H1 (cell line): ENCODE data around the gene ZNF423. TPM values are rescaled to one million over a fixed set of nuclear protein-coding genes. Genes with fewer than 3 reads are reported as not detected.
A peak's percentile ranks its signal among the peaks of the same experiment; 100 is the strongest.

Experiments used
- CTCF ChIA-PET: fragments of 300-600 bp; sonication (Branson Sonifier 250); formaldehyde crosslinking; loops from one replicate; lab custom pipeline; 2021; ENCODE audit not compliant: partially characterized antibody; lab: Charles Lee
- POLR2A ChIA-PET: fragments of 300-600 bp; sonication (Branson Sonifier 250); formaldehyde crosslinking; loops from one replicate; lab custom pipeline; 2021; ENCODE audit warnings: inconsistent platforms; ENCODE audit not compliant: partially characterized antibody; lab: Charles Lee
- DNase-seq, 2 experiments: peaks; one replicate each; pipeline versions ENCODE4 v3.0.0 to v3.0.0-alpha.2; 2010 to 2022; ENCODE audit warnings: low spot score in 2 of 2, low read depth in 1 of 2, mixed read lengths in 1 of 2
- FAIRE-seq: peaks from 2 replicates; lab custom pipeline; 2011; peaks lifted over from hg19 to GRCh38; lab: Jason Lieb, UNC
- H2AFZ ChIP-seq: 2 replicates; pipeline ENCODE4 v1.8.1; 2012; ENCODE audit warnings: low read length, inconsistent platforms
- H2AK5ac ChIP-seq: 2 replicates; pipeline ENCODE4 v1.6.1; 2013; ENCODE audit warnings: low read depth, low read length
- H2BK120ac ChIP-seq: replicated peaks from 2 replicates; pipeline ENCODE3; 2013; ENCODE audit warnings: low read depth, low read length, inconsistent platforms
- H2BK12ac ChIP-seq: 2 replicates; pipeline ENCODE4 v1.6.1; 2013; ENCODE audit warnings: low read depth, low read length
- H2BK15ac ChIP-seq: 2 replicates; pipeline ENCODE4 v1.6.1; 2013; ENCODE audit warnings: low read length
- H2BK20ac ChIP-seq: 2 replicates; pipeline ENCODE4 v1.6.1; 2013; ENCODE audit warnings: low read length
- H2BK5ac ChIP-seq: 2 replicates; pipeline ENCODE4 v1.6.1; 2013; ENCODE audit warnings: low read depth, low read length
- H3K14ac ChIP-seq: 2 replicates; pipeline ENCODE4 v1.6.1; 2013; ENCODE audit warnings: inconsistent platforms; ENCODE audit not compliant: insufficient read length
- H3K18ac ChIP-seq: 2 replicates; pipeline ENCODE4 v1.6.1; 2013; ENCODE audit warnings: low read length; ENCODE audit errors: extremely low read depth
- H3K23ac ChIP-seq: 2 replicates; pipeline ENCODE4 v1.6.1; 2013; ENCODE audit warnings: inconsistent platforms; ENCODE audit not compliant: insufficient read length
- H3K23me2 ChIP-seq: 2 replicates; pipeline ENCODE4 v1.6.1; 2013; ENCODE audit warnings: low read depth, low read length
- H3K27ac ChIP-seq: 2 replicates; pipeline ENCODE4 v1.6.1; 2011; ENCODE audit warnings: low read depth, low read length, inconsistent platforms
- H3K27me3 ChIP-seq, 4 experiments: replicated peaks in 1 of 4; 1 replicate in 1 of 4; 2 replicates in 3 of 4; pipeline versions ENCODE4 v1.6.1 to v1.8.1; 2011 to 2013; ENCODE audit warnings: low read length in 3 of 4, mild to moderate bottlenecking in 3 of 4, inconsistent platforms in 2 of 4, mixed read lengths in 2 of 4, moderate library complexity in 1 of 4; ENCODE audit not compliant: control insufficient read depth in 3 of 4, insufficient read depth in 3 of 4; ENCODE audit errors: extremely low read depth in 1 of 4
- H3K36me3 ChIP-seq, 4 experiments: 2 replicates each; pipeline versions ENCODE4 v1.6.1 to v1.8.1; 2011 to 2013; ENCODE audit warnings: mild to moderate bottlenecking in 4 of 4, low read length in 3 of 4, moderate library complexity in 2 of 4, control low read depth in 1 of 4, inconsistent platforms in 1 of 4; ENCODE audit not compliant: insufficient read depth in 4 of 4, control insufficient read depth in 2 of 4
- H3K4ac ChIP-seq: replicated peaks from 2 replicates; pipeline ENCODE3; 2013; ENCODE audit warnings: low read length, low read depth, mixed read lengths, inconsistent platforms; ENCODE audit not compliant: insufficient read length
- H3K4me1 ChIP-seq, 4 experiments: replicated peaks in 1 of 4; 1 replicate in 1 of 4; 2 replicates in 3 of 4; pipeline versions ENCODE4 v1.6.1 to v1.8.1; 2011 to 2013; ENCODE audit warnings: low read length in 3 of 4, inconsistent platforms in 2 of 4, mixed read lengths in 1 of 4; ENCODE audit not compliant: insufficient read depth in 4 of 4, control insufficient read depth in 3 of 4
- H3K4me2 ChIP-seq, 2 experiments: 2 replicates each; pipeline versions ENCODE4 v1.6.1 to v1.8.1; 2011 to 2013; ENCODE audit warnings: low read depth in 2 of 2, low read length in 2 of 2, control low read depth in 1 of 2, inconsistent platforms in 1 of 2, mild to moderate bottlenecking in 1 of 2; ENCODE audit not compliant: insufficient read depth in 1 of 2
- H3K4me3 ChIP-seq, 4 experiments: fragments of 200-600, 300-600 bp in 1 of 4; sonication (generic), shearing (Covaris generic), sonication (Bioruptor Twin) in 1 of 4; 2 replicates each; pipeline versions ENCODE4 v1.5.1 to v1.8.1; 2011 to 2016; ENCODE audit warnings: low read length in 4 of 4, low read depth in 3 of 4, control low read depth in 2 of 4, inconsistent platforms in 2 of 4, mild to moderate bottlenecking in 2 of 4, mixed read lengths in 1 of 4, moderate library complexity in 1 of 4; ENCODE audit not compliant: insufficient read depth in 2 of 4; ENCODE audit errors: extremely low read depth in 1 of 4
- H3K56ac ChIP-seq: replicated peaks from 2 replicates; pipeline ENCODE3; 2013; ENCODE audit warnings: low read depth, mild to moderate bottlenecking, mixed read lengths, low read length, inconsistent platforms; ENCODE audit not compliant: insufficient read length
- H3K79me1 ChIP-seq: 2 replicates; pipeline ENCODE4 v1.6.1; 2013; ENCODE audit warnings: low read depth, low read length, control low read depth
- H3K79me2 ChIP-seq, 2 experiments: 2 replicates each; pipeline versions ENCODE4 v1.6.1 to v1.8.1; 2012 to 2013; ENCODE audit warnings: low read length in 2 of 2, mild to moderate bottlenecking in 2 of 2, inconsistent platforms in 1 of 2; ENCODE audit not compliant: insufficient read depth in 2 of 2, control insufficient read depth in 1 of 2
- H3K9ac ChIP-seq, 4 experiments: replicated peaks in 1 of 4; 1 replicate in 1 of 4; 2 replicates in 3 of 4; pipeline versions ENCODE4 v1.6.1 to v1.8.1; 2011 to 2013; ENCODE audit warnings: low read depth in 3 of 4, low read length in 3 of 4, control low read depth in 2 of 4, mild to moderate bottlenecking in 2 of 4, moderate library complexity in 2 of 4, inconsistent platforms in 1 of 4; ENCODE audit errors: extremely low read depth in 1 of 4
- H3K9me3 ChIP-seq, 2 experiments: 2 replicates each; pipeline versions ENCODE4 v1.6.1 to v1.8.1; 2012 to 2013; ENCODE audit warnings: mild to moderate bottlenecking in 2 of 2, moderate library complexity in 2 of 2, control low read depth in 1 of 2, inconsistent platforms in 1 of 2, low read depth in 1 of 2, low read length in 1 of 2, mixed read lengths in 1 of 2; ENCODE audit not compliant: insufficient read depth in 2 of 2
- H4K20me1 ChIP-seq, 2 experiments: replicated peaks in 1 of 2; 2 replicates each; pipeline versions ENCODE3 to v1.8.1; 2011 to 2013; ENCODE audit warnings: inconsistent platforms in 2 of 2, low read length in 2 of 2, mild to moderate bottlenecking in 1 of 2; ENCODE audit not compliant: insufficient read depth in 2 of 2, control insufficient read depth in 1 of 2
- H4K5ac ChIP-seq: 2 replicates; pipeline ENCODE4 v1.6.1; 2013; ENCODE audit warnings: low read length, low read depth, mixed read lengths, inconsistent platforms; ENCODE audit not compliant: insufficient read length
- H4K8ac ChIP-seq: 2 replicates; pipeline ENCODE4 v1.8.0; 2013; ENCODE audit warnings: mild to moderate bottlenecking, moderate library complexity, low read length, inconsistent platforms; ENCODE audit not compliant: insufficient read depth; ENCODE audit errors: extremely low read depth
- H4K91ac ChIP-seq: replicated peaks from 2 replicates; pipeline ENCODE3; 2013; ENCODE audit warnings: low read length, mixed read lengths, inconsistent platforms; ENCODE audit not compliant: insufficient read length
- BACH1 ChIP-seq: IDR thresholded peaks from 2 replicates; pipeline ENCODE4 v1.6.1; 2012; ENCODE audit warnings: low read length, improper control_type of control experiment
- CTBP2 ChIP-seq: IDR thresholded peaks from 2 replicates; pipeline ENCODE4 v1.7.0; 2011; ENCODE audit warnings: borderline replicate concordance, mild to moderate bottlenecking, moderate library complexity, mixed read lengths, low read length; ENCODE audit not compliant: insufficient read depth, insufficient read length
- GABPA ChIP-seq: IDR thresholded peaks from 2 replicates; pipeline ENCODE4 v1.6.1; 2011; ENCODE audit warnings: mild to moderate bottlenecking, low read length, moderate library complexity, borderline replicate concordance; ENCODE audit not compliant: insufficient read depth
- KDM4A ChIP-seq: IDR thresholded peaks from one replicate; pipeline ENCODE4 v1.7.1; 2012; ENCODE audit warnings: low read depth, mild to moderate bottlenecking, moderate library complexity, low read length, inconsistent platforms; ENCODE audit not compliant: severe bottlenecking
- SAP30 ChIP-seq: fragments of 300-600 bp; sonication (generic); IDR thresholded peaks from 2 replicates; pipeline ENCODE4 v1.7.1; 2012; ENCODE audit warnings: low read length, moderate library complexity, mild to moderate bottlenecking, inconsistent platforms; ENCODE audit not compliant: insufficient read depth, insufficient replicate concordance
- SP4 ChIP-seq: IDR thresholded peaks from 2 replicates; pipeline ENCODE4 v1.6.1; 2012; ENCODE audit warnings: low read length, inconsistent platforms
- SRF ChIP-seq: IDR thresholded peaks from 2 replicates; pipeline ENCODE4 v1.6.1; 2011; ENCODE audit warnings: mild to moderate bottlenecking, low read depth, low read length, moderate library complexity
- WGBS, 2 experiments: shearing (Covaris generic) in 1 of 2; methylation state at CpG; one replicate each; pipeline versions ENCODE4 v1.1.6 to v1.1.7; 2013 to 2015; ENCODE audit warnings: low lambda C conversion rate in 2 of 2, mixed read lengths in 2 of 2, inconsistent platforms in 1 of 2, low coverage in 1 of 2, missing lambda C conversion rate in 1 of 2; ENCODE audit not compliant: insufficient replicate concordance in 2 of 2, insufficient coverage in 1 of 2, insufficient read length in 1 of 2; ENCODE audit errors: extremely low coverage in 1 of 2, missing lambda C conversion rate in 1 of 2; 5-methylcytosine and 5-hydroxymethylcytosine counted together
- polyA plus RNA-seq, 7 experiments: library from polyadenylated mRNA; depleted of rRNA in 3 of 7; stranded (reverse) in 5 of 7; unstranded in 2 of 7; fragments of >200 nt in 5 of 7; fragments of 200-250 nt in 2 of 7; gene quantifications; 1 replicate in 5 of 7; 2 replicates in 1 of 7; 4 replicates in 1 of 7; pipeline versions ENCODE4 v1.2.1 to v1.2.3, GENCODE V29; 2011 to 2013; ENCODE audit warnings: missing spikeins in 2 of 7, mixed read lengths in 2 of 7
- total RNA-seq: library from RNA; stranded (reverse); fragmentation: NEBNext Ultra II Directional; extraction: Animal tissue kit (Norgen Biotek cat#: 25700); gene quantifications from 2 replicates; pipeline ENCODE4 v1.2.1, GENCODE V29; 2021

The ZNF423 gene
- total and polyA plus RNA-seq, 2 of the 8 experiments (the other 6 are each of a cell fraction or from before 2014, with no cell fraction given) = 38.2 to 52.3 TPM

- no peak overlapping the region for H3K4me3 ChIP-seq
- H3K9me3 ChIP-seq = no peaks in the 10 kb centered on the region
- H3K56ac ChIP-seq = no peak overlapping the region
- no peaks in the 10 kb centered on the region for H3K27me3 ChIP-seq
- H3K36me3 ChIP-seq = no peaks in the 10 kb centered on the region
- no peak overlapping the region for H3K18ac ChIP-seq
- H3K23me2 ChIP-seq = no peaks in the 10 kb centered on the region
- H4K20me1 ChIP-seq = peaks cover 0 to 11% of the 10 kb centered on the region in 2 experiments
- peak overlapping the region; percentile 37; the same call in 1 of the 2 replicates for H2BK5ac ChIP-seq
- H3K14ac ChIP-seq = no peak overlapping the region
- no peak overlapping the region for H3K27ac ChIP-seq
- 90% methylated on average over 10 of the region's 10 CpGs; no CpG with 5 or more reads in 1 of the 2 experiments for WGBS, 2 experiments
- no peak overlapping the region for H3K9ac ChIP-seq
- no peak overlapping the region for H2AFZ ChIP-seq
- H2BK20ac ChIP-seq = no peak overlapping the region
- FAIRE-seq = no peak
- peaks cover 0 to 2% of the 10 kb centered on the region in 2 experiments; a peak in 1 of 4 replicates for H3K79me2 ChIP-seq
- ChIA-PET CTCF (interaction anchor here (0.9 to 8.3 kb wide), 6 partner anchors 12 to 53 kb away, joined by 4 to 58 read pairs (median 5); no protein-coding TSS in a partner anchor), POLR2A (no interaction called here)
- no peak overlapping the region; the same call in 1 of the 2 replicates for H2BK15ac ChIP-seq
- no peak for DNase-seq
- 0 out of 2 replicates have a peak, but pooled peaks cover 2% of the 10 kb centered on the region for H3K79me1 ChIP-seq
- H3K4ac ChIP-seq = no peak overlapping the region
- no peak overlapping the region for H2BK12ac ChIP-seq
- no peak overlapping the region for H2BK120ac ChIP-seq
- no peak overlapping the region for H4K5ac ChIP-seq
- no peak overlapping the region for H3K23ac ChIP-seq
- H2AK5ac ChIP-seq = no peak overlapping the region
- H4K8ac ChIP-seq = no peak overlapping the region
- H3K4me2 ChIP-seq = no peak overlapping the region
- peaks cover 0 to 14% (median 5%) of the 10 kb centered on the region in 4 experiments; a peak in 5 of 7 replicates for H3K4me1 ChIP-seq
- H4K91ac ChIP-seq = no peak overlapping the region
- TF ChIP-seq SAP30 (no peak), KDM4A (no peak), GABPA (no peak), BACH1 (no peak), CTBP2 (no peak), SRF (no peak), SP4 (no peak)
Observed at GRCh38 chr16:49544828-49545227, 311.1 kb downstream of the ZNF423 start.
